Activated T-cell treated with anti-CD3 and anti-CD28 coated beads, Interleukin-2, amount 50 U/mL, for 4 hours (primary cell): ENCODE results near the gene PCDHGB5. TPM values are rescaled to one million over a fixed set of nuclear protein-coding genes. Genes with fewer than 3 reads are reported as not detected.
"Not testable (repeated sequence)": the region's sequence is repeated elsewhere in the genome, so short reads cannot be mapped to it uniquely, and the experiment has no call there.

ENCODE experiments used
- ATAC-seq, 2 donors: fragments of 200-7000 bp; cut with Tn5 transposase; one replicate each; pipeline ENCODE4 v1.10.0; 2021
- DNase-seq: peaks from one replicate; pipeline ENCODE4 v3.0.0-alpha.2; 2020
- H3K27me3 Mint-ChIP-seq: one replicate; pipeline ENCODE4 v1.8.0; 2021; ENCODE audit warnings: low read depth, mixed read lengths
- H3K36me3 Mint-ChIP-seq: one replicate; pipeline ENCODE4 v1.8.0; 2022; ENCODE audit warnings: mixed read lengths; ENCODE audit not compliant: insufficient read depth
- H3K4me1 Mint-ChIP-seq: one replicate; pipeline ENCODE4 v1.8.0; 2021; ENCODE audit warnings: low read depth, mixed read lengths
- H3K4me3 Mint-ChIP-seq: one replicate; pipeline ENCODE4 v1.8.0; 2021; ENCODE audit warnings: mild to moderate bottlenecking, moderate library complexity, mixed read lengths
- H3K9me3 Mint-ChIP-seq: one replicate; pipeline ENCODE4 v1.8.0; 2021; ENCODE audit warnings: mixed read lengths
- total RNA-seq, 3 donors: library from RNA; stranded (reverse); gene quantifications; one replicate each; pipeline ENCODE4 v1.2.1, GENCODE V29; 2021

PCDHGB5 gene
- total RNA-seq, 3 donors from 2014 or later: 0.26 to 0.91 (median 0.27) TPM

GRCh38 chr5:141414548-141415274, 17.0 kb downstream of the PCDHGB5 start:
- H3K9me3 Mint-ChIP-seq: peaks cover 21% of the 10 kb centered on the region
- DNase-seq, ATAC-seq, H3K4me3 Mint-ChIP-seq: not testable (repeated sequence)
- peaks cover 79% of the 10 kb centered on the region for H3K27me3 Mint-ChIP-seq
- H3K4me1 Mint-ChIP-seq: peaks cover 16% of the 10 kb centered on the region
- peaks cover 16% of the 10 kb centered on the region for H3K36me3 Mint-ChIP-seq

GRCh38 chr5:141415275-141415618, 17.5 kb downstream of the PCDHGB5 start:
- peaks cover 78% of the 10 kb centered on the region for H3K27me3 Mint-ChIP-seq
- H3K4me1 Mint-ChIP-seq: peaks cover 16% of the 10 kb centered on the region
- H3K4me3 Mint-ChIP-seq: peak overlapping the region; percentile 24
- DNase-seq, ATAC-seq: not testable (repeated sequence)
- H3K36me3 Mint-ChIP-seq: peaks cover 17% of the 10 kb centered on the region
- H3K9me3 Mint-ChIP-seq: peaks cover 22% of the 10 kb centered on the region

- Mint-ChIP-seq H3K27me3 (peaks cover 88% of the 10 kb centered on the region), H3K4me1 (peaks cover 16% of the 10 kb centered on the region), H3K36me3 (peaks cover 18% of the 10 kb centered on the region), H3K9me3 (peaks cover 31% of the 10 kb centered on the region), H3K4me3 (peak within 1 kb of the TSS; percentile 66)
- ATAC-seq: peak; percentile 64 to 72
- DNase-seq: not testable (repeated sequence)
Measured at GRCh38 chr5:141417494-141418172, 19.9 kb downstream of the PCDHGB5 start, which contains the start of gene PCDHGB7. PCDHGB7 (plus strand) TSS chr5:141417677; CDS start chr5:141417860, 183 bp downstream.

- DNase-seq (no peak), ATAC-seq (no peak)
- no peak overlapping the region for H3K4me3 Mint-ChIP-seq
- peaks cover 8% of the 10 kb centered on the region for H3K4me1 Mint-ChIP-seq
- H3K36me3 Mint-ChIP-seq: peaks cover 15% of the 10 kb centered on the region
- peaks cover 35% of the 10 kb centered on the region for H3K9me3 Mint-ChIP-seq
- H3K27me3 Mint-ChIP-seq: peaks cover 81% of the 10 kb centered on the region
Measured at GRCh38 chr5:141419074-141419880, 21.5 kb downstream of the PCDHGB5 start.

- peaks cover 4% of the 10 kb centered on the region for H3K4me1 Mint-ChIP-seq
- peaks cover 31% of the 10 kb centered on the region for H3K9me3 Mint-ChIP-seq
- ATAC-seq: peak; percentile 50 to 54
- H3K27me3 Mint-ChIP-seq: peaks cover 77% of the 10 kb centered on the region
- H3K4me3 Mint-ChIP-seq: peak within 1 kb of the TSS; percentile 71
- H3K36me3 Mint-ChIP-seq: peaks cover 14% of the 10 kb centered on the region
- no peak for DNase-seq
Measured at GRCh38 chr5:141420855-141421488, 23.2 kb downstream of the PCDHGB5 start, which contains the start of gene PCDHGA11. PCDHGA11 (plus strand) TSS chr5:141421051; CDS start chr5:141421228, 177 bp downstream.

- Mint-ChIP-seq H3K4me3 (peak overlapping the region; percentile 71), H3K9me3 (peaks cover 31% of the 10 kb centered on the region), H3K4me1 (peaks cover 4% of the 10 kb centered on the region), H3K36me3 (peaks cover 14% of the 10 kb centered on the region), H3K27me3 (peaks cover 78% of the 10 kb centered on the region)
- ATAC-seq (no peak), DNase-seq (no peak)
Measured at GRCh38 chr5:141421489-141421855, 23.7 kb downstream of the PCDHGB5 start.

DNA sequence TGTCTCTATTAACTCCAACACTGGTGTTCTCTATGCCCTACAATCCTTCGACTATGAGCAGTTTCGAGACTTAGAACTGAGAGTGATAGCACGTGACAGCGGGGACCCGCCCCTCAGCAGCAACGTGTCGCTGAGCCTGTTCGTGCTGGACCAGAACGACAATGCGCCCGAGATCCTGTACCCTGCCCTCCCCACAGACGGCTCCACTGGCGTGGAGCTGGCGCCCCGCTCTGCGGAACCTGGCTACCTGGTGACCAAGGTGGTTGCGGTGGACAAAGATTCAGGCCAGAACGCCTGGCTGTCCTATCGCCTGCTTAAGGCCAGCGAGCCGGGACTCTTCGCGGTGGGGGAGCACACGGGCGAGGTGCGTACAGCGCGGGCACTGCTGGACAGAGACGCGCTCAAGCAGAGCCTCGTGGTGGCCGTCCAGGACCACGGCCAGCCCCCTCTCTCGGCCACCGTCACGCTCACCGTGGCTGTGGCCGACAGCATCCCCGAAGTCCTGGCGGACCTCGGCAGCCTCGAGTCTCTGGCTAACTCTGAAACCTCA, 25.1 kb downstream of the PCDHGB5 start:
- no peak for DNase-seq
- H3K4me3 Mint-ChIP-seq: no peak overlapping the region
- H3K9me3 Mint-ChIP-seq: peaks cover 33% of the 10 kb centered on the region
- H3K4me1 Mint-ChIP-seq: peaks cover 3% of the 10 kb centered on the region
- H3K27me3 Mint-ChIP-seq: peaks cover 79% of the 10 kb centered on the region
- H3K36me3 Mint-ChIP-seq: peaks cover 13% of the 10 kb centered on the region
- ATAC-seq: no peak

DNA sequence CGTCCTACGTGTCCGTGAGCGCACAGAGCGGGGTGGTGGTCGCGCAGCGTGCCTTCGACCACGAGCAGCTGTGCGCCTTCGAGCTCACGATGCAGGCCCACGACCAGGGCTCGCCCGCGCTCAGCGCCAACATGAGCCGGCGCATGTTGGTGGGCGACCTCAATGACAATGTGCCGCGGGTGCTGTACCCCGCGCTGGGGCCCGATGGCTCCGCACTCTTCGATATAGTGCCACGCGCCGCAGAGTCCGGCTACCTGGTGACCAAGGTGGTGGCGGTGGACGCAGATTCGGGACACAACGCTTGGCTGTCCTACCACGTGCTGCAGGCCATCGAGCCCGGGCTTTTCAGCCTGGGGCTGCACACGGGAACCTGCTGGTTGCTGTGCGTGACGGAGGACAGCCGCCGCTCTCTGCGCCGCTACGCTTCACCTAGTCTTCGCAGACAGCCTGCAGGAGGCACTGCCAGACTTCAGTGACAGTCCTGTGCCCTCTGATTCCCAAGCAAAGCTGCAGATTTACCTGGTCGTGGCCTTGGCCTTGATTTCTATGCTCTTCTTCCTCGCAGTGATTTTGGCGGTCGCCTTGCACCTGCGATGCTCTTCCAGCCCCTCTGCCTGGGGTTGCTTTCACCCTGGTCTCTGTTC, 30.2 kb downstream of the PCDHGB5 start:
- Mint-ChIP-seq H3K36me3 (peaks cover 2% of the 10 kb centered on the region), H3K4me3 (no peak overlapping the region), H3K4me1 (peaks cover 7% of the 10 kb centered on the region), H3K9me3 (peaks cover 32% of the 10 kb centered on the region), H3K27me3 (peaks cover 74% of the 10 kb centered on the region)
- no peak for ATAC-seq
- DNase-seq: no peak

DNA sequence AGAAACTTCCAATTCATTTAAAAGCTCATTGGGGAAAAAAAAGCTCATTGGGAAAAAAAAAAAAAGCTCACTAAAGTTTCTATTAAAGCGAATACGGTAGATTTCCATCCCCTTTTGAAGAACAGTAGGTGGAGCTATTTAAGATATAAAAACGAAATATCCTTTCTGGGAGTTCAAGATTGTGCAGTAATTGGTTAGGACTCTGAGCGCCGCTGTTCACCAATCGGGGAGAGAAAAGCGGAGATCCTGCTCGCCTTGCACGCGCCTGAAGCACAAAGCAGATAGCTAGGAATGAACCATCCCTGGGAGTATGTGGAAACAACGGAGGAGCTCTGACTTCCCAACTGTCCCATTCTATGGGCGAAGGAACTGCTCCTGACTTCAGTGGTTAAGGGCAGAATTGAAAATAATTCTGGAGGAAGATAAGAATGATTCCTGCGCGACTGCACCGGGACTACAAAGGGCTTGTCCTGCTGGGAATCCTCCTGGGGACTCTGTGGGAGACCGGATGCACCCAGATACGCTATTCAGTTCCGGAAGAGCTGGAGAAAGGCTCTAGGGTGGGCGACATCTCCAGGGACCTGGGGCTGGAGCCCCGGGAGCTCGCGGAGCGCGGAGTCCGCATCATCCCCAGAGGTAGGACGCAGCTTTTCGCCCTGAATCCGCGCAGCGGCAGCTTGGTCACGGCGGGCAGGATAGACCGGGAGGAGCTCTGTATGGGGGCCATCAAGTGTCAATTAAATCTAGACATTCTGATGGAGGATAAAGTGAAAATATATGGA, 32.8 kb downstream of the PCDHGB5 start, which contains the start of gene PCDHGA12:
Gene PCDHGA12, plus strand, starts transcription at position 176 of the 782 bp plus-strand sequence. Its CDS starts 253 bp downstream, at position 429.
- Mint-ChIP-seq H3K4me3 (peak within 1 kb of the TSS; percentile 72), H3K9me3 (peaks cover 38% of the 10 kb centered on the region), H3K4me1 (peaks cover 7% of the 10 kb centered on the region), H3K36me3 (peaks cover 2% of the 10 kb centered on the region), H3K27me3 (peaks cover 77% of the 10 kb centered on the region)
- ATAC-seq (peak in 1 of 2 donors; percentile 70), DNase-seq (no peak)

DNA sequence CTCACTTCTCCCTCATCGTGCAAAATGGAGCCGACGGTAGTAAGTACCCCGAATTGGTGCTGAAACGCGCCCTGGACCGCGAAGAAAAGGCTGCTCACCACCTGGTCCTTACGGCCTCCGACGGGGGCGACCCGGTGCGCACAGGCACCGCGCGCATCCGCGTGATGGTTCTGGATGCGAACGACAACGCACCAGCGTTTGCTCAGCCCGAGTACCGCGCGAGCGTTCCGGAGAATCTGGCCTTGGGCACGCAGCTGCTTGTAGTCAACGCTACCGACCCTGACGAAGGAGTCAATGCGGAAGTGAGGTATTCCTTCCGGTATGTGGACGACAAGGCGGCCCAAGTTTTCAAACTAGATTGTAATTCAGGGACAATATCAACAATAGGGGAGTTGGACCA, 33.5 kb downstream of the PCDHGB5 start:
- ATAC-seq: peak in 1 of 2 donors; percentile 28
- Mint-ChIP-seq H3K36me3 (peaks cover 2% of the 10 kb centered on the region), H3K4me1 (peaks cover 7% of the 10 kb centered on the region), H3K9me3 (peaks cover 38% of the 10 kb centered on the region), H3K4me3 (peak overlapping the region; percentile 72), H3K27me3 (peaks cover 72% of the 10 kb centered on the region)
- no peak for DNase-seq

GRCh38 chr5:141432308-141432707, 34.6 kb downstream of the PCDHGB5 start:
- not testable (repeated sequence) for H3K4me1 Mint-ChIP-seq, DNase-seq, ATAC-seq, H3K36me3 Mint-ChIP-seq
- H3K4me3 Mint-ChIP-seq: peak overlapping the region; percentile 13
- H3K9me3 Mint-ChIP-seq: peaks cover 35% of the 10 kb centered on the region
- peaks cover 62% of the 10 kb centered on the region for H3K27me3 Mint-ChIP-seq

DNA sequence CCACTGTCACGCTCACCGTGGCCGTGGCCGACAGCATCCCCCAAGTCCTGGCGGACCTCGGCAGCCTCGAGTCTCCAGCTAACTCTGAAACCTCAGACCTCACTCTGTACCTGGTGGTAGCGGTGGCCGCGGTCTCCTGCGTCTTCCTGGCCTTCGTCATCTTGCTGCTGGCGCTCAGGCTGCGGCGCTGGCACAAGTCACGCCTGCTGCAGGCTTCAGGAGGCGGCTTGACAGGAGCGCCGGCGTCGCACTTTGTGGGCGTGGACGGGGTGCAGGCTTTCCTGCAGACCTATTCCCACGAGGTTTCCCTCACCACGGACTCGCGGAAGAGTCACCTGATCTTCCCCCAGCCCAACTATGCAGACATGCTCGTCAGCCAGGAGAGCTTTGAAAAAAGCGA, 35.0 kb downstream of the PCDHGB5 start:
- H3K4me3 Mint-ChIP-seq, H3K4me1 Mint-ChIP-seq, DNase-seq, H3K36me3 Mint-ChIP-seq, ATAC-seq: not testable (repeated sequence)
- Mint-ChIP-seq H3K27me3 (peaks cover 60% of the 10 kb centered on the region), H3K9me3 (peaks cover 35% of the 10 kb centered on the region)
